CMK (cell line): ENCODE measurements around the gene ZNF761.
A peak's percentile ranks its signal among the peaks of the same experiment; 100 is the strongest.
"Not testable (repeated sequence)": the region's sequence is repeated elsewhere in the genome, so short reads cannot be mapped to it uniquely, and the experiment has no call there.

Source experiments
- DNase-seq: peaks from one replicate; pipeline ENCODE4 v3.0.0-alpha.2; 2010; ENCODE audit warnings: low read depth

ZNF761 gene

DNA sequence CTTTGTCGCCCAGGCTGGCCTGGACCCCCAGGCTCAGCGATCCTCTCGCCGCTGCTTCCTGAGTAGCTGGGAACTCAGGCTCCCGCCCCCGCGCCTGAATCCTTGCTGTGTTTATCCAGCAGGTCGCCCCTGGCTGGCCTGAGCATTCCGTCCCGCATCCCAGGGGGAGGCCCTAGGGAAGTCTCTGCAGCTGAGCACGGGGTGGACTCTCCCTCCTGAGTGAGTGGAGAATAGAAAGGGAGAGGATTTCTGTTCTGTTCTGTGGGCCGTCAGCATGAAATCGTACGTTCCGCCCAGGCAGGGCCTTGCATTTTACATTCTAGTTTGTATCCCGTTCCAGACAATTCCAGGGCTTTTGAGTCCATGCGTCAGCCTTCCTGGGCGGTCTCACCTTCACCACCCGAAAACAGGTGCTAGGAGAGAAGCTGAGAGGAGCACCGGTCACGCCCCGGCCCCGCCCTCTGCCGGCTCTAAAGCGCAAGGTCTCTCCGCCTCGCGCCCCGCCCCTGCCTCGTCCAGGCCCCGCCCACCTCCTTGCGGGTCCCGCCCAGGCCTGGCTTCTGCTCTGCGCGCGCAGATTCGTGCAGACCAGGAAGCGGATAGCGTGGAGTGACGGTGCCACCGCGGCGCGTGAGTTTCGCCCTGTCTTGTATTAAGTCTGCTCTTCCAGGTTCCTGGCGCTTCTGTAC is at the start of gene ZNF761:
Gene ZNF761, plus strand, starts transcription at position 586 of the 689 bp plus-strand sequence. CDS start 15,285 bp downstream, outside the sequence.
- DNase-seq: peak; percentile 89

DNA sequence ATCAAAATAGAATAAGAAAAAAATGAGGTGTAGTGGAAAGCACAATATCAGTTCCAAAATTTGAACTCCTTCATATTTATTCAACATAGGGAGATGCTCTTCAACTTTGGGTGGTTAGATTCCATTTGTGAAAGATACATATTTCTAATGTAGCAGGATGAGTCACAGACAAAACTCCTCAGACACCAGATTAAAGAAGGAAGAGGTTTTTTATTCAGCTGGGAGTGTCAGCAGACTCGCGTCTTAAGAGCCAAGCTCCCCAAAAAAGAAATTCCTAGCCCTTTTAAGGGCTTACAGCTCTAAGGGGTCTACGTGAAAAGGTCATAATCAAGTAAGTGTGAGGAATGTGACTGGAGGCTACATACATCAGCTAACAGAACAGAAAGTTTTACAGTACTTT is 43.6 kb upstream of the ZNF761 start:
- no peak for DNase-seq

DNA sequence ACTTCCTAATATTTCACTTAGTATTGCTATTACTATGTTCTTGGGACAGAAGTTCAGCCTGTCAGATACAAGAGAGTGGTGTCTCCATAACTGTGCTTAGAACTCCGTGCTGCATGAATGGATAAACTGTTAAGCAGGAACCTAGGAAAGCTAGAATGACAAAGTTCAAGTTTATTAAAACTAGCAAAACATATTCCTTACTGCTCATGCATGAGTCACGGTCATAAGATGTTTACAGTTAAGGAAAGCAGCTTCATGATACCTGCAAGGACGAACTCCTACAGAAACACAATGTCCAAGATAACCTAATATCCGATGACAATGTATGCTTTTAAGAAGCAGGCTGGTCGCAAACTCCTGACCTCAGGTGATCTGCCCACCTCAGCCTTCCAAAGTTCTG is 42.9 kb upstream of the ZNF761 start:
- no peak for DNase-seq

DNA sequence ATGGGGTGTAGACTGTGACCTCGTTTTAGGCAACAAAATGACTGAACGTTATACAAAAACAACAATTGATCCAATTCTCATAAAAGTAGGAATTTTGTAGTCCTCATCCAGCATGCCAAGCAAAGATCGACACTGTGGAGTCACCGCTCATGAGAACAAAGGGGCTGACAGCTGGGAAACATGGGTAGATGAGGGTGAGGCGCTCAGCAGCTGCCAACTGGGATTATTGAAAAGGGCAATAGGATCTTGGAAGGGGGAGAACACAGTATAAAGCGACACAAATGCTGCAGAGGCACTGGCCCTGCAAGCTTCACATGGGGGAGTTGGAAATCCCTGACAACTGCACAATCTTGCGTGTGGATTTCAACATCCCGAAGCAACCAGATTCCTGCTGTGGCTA is 42.2 kb upstream of the ZNF761 start:
- DNase-seq: no peak

DNA sequence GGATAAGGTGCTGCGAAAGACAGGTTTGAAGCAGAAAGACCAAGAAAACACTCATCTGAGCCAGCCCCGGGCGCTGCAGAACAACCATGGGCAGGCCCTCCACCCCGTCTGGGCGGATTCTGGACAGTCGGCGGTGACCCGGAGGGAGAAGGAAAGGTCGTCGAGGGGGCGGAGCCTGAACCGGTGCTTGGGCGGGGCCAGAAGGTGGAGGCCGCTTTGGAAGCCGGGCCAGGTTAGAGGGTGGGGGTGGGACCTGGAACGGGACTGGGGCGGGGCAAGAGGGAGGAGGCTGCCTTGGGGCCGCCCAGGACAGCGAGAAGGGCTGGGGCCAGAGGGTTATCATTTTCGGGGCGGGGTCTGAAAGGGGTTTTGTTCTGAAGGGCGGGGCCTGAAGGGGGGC is 41.8 kb upstream of the ZNF761 start:
- no peak for DNase-seq

DNA sequence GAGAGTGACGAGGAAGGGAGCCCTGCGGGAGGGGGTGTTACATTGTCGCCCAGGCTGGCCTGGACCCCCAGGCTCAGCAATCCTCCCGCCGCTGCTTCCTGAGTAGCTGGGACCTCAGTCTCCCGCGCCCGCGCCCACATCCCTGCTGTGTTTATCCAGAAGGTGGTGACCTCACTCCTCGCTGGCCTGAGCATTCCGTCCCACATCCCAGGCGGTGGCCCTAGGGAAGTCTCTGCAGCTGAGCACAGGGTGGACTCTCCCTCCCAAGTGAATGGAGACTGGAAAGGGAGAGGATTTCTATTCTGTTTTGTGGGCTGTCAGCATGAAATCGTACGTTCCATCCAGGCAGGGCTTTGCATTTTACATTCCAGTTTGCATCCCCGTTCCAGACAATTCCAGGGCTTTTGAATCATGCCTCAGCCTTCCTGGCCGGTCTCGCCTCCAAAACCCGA is 37.2 kb upstream of the ZNF761 start:
- DNase-seq: no peak

DNA sequence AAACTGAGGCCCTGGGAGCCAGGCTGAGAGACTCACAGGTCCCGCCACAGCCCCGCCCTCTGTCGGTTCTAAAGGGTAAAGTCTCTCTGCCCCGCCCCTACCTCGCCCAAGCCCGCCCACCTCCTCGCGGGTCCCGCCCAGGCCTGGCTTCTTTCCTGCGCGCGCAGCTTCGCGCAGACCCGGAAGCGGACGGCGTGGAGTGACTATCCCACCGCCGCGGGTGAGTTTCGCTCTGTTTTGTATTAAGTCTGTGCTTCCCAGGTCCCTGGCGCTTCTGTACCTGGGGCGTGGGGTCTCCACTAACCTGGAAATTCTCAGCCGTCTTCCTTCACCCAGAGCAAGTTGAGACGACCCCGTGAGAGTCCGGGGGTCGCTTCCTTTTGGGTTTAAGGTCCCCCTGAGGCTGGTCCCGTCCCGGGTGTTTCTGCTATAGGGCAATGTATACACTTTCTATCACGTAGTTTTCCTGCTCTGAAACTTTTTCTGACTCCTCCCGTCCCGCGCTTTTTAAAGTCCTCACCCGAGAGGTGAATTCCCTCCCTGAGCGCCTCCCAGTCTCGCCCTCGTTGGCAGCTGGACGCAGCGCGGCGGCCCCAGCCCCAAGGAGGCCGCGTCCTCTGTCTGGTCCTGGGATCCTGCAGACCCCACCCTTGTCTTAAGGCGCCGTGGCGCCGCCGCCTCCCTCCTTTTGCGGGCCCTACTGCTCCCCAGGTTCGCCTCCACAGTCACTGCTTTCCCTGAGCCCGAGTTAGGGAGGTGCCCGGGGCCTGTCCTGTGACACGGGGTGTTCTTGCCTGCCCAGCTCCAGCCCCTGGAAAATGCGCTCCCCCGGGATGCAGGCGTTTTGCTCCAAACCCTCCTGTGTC is 36.6 kb upstream of the ZNF761 start, which contains the start of gene ZNF765:
Gene ZNF765, plus strand, starts transcription at position 176 of the 866 bp plus-strand sequence. CDS start 2,867 bp downstream, outside the sequence.
- peak; percentile 84 for DNase-seq

DNA sequence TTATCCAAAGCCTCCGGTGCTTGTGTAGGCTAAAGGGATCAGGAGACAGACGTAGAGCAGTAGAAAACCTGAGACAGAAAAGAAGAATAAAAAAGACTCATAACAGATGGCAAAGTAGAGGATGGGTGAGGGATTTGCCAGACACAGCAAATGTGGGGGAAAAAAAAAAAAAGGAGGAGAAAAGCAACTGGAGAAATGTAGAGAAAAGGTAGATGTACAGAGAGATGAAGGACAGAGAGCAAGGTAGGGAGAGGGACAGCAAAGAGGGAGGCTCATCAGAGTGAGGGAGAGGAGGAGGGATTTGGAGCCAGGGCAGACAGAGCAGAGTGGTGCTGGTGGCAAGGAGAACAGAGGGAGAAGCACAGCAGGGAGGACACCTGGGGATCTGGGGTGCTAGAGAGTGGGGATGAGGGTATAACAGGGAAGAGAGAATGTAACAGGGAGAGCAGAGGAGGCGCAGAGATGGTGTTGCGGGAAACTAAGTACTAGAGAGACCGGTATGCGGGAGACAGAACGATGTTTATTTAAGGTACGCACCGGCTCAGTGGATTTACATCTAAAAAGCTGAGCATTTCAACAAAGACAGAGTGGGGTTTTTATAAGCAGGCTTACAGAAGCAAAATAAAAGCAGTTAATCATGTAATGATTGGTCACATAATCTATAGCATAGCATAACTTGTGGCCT is 35.8 kb upstream of the ZNF761 start:
- not testable (repeated sequence) for DNase-seq

DNA sequence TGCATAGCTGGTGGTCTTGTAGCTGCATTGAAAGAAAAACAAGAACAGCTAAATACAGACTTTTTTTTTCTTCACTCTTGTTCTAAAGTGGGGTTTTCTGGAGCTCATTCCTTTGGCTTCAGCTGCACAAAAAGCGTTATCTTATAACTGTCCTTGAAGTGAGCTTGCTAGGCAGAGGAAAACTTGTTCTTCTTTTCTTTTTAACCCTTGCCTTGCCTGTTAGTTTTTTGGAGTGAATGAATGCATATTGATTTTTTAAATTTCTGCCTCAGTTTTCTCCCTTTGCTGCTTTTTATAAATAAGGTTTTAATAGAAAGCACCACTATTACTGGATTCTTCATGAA is 35.3 kb upstream of the ZNF761 start:
- no peak for DNase-seq

DNA sequence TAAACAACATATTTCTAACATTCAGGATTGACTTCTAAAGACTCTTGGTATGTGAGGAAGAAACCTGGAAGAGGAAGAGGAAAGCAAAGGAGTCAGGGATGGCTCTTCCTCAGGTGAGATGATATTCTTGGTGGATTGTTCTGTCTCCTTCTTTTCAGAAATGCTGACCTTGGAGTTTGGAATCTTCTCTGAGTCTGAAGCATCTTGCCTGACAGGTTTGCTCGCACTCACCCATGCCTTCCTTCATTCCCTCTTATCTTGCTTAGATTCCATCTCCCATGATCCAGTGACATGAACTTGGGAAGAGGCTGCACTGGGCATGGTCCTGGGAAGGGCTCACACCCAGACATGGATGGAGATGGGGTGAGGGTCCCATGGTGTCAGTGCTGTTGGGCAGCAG is 33.9 kb upstream of the ZNF761 start:
- DNase-seq: not testable (repeated sequence)

DNA sequence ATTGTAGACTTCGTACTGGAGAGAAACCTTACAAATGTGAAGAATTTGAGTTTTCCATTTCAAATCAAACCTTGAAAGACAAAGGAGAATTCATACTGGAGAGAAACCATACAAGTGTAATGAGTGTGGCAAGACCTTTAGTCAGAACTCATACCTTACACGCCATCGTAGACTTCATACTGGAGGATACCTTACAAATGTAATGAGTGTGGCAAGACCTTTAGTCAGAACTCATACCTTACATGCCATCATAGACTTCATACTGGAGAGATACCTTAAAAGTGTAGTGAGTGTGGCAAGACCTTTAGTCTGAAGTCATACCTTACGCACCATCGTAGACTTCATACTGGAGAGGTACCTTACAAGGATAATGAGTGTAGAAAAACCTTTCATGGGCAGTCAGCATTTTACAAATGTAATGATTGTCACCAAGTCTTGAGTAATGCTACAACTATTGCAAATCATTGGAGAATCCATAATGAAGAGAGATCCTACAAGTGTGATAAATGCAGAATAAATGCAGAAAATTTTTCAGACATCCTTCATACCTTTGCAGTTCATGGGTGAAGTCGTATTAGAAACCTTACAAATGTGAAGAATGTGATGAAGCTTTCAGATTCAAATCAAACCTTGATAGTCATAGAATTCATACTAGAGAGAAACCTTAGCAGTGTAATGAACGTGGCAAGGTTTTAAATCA is 22.1 kb upstream of the ZNF761 start:
- no peak for DNase-seq

DNA sequence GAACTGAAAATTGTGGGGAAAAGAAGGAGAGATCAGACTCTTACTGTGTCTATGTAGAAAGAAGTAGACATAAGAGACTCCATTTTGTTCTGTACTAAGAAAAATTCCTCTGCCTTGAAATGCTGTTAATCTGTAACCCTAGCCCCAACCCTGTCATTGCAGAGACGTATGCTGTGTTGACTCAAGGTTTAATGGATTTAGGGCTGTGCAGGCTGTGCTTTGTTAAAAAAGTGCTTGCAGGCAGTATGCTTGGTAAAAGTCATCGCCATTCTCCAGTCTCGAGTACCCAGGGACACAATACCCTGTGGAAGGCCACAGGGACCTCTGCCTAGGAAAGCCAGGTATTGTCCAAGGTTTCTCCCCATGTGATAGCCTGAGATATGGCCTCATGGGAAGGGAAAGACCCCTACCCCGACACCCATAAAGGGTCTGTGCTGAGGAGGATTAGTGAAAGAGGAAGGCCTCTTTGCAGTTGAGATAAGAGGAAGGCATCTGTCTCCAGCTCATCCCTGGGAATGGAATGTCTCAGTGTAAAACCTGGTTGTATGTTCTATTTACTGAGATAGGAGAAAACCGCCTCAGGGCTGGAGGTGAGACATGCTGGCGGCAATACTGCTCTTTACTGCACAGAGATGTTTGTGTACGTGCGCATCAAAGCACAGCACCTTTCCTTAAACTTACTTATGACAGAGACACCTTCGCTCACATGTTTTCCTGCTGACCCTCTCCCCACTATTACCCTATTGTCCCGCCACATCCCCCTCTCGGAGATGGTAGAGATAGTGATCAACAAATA is 11.1 kb upstream of the ZNF761 start:
- DNase-seq: not testable (repeated sequence)

DNA sequence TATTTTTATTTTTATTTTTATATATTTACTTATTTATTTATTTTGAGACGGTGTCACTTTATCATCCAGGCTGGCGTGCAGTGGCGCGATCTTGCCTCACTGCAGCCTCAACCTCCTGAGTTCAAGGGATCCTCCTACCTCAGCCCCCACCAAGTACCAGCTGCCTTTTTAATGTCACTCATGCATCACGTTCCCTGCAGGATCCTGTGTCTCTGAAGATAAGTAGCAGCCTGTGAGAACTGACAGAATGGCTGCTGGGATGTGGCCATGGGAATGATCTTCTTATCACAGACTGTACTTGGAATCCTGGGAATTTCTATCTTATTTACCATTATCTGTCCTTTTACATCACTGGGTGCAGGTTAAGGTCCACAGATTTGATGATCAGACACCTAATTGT is 9.2 kb upstream of the ZNF761 start:
- no peak for DNase-seq

DNA sequence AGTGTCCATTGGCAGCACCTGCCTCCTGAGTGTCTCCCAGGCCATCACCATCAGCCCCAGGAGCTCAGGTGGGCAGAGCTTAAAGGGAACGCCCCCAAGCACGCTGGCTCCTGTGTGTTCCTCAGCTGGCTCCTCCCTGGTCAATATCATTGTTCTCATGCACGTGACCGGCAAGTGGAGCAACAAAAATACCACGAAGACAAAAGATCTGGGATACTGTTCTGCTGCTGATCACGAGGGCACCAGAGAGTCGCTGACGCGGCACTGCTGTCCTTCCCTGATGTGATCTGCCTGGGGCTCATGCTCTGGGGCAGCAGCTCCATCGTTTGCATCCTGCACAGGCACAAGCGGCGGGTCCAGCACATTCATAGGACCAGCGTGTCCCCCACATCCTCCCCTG is 8.7 kb upstream of the ZNF761 start:
- DNase-seq: not testable (repeated sequence)

DNA sequence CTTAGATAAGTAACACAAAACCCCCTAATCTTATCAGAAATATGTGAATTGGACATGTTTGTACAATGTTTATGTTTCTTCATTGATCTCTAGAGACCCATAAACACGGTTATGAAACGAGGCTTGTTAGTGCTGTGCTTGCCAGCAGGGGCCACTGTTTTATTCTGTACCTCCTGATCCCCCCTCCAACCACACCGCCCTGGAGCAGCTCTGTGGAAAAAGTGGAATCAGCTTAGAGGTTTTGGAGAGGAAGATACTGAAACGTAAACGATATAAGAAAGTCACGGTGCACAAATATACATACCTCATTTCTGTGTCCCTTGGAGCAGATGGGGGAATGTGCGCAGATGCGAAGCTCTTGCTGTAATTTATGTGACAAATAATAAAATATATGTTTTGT is 8.1 kb upstream of the ZNF761 start:
- not testable (repeated sequence) for DNase-seq

DNA sequence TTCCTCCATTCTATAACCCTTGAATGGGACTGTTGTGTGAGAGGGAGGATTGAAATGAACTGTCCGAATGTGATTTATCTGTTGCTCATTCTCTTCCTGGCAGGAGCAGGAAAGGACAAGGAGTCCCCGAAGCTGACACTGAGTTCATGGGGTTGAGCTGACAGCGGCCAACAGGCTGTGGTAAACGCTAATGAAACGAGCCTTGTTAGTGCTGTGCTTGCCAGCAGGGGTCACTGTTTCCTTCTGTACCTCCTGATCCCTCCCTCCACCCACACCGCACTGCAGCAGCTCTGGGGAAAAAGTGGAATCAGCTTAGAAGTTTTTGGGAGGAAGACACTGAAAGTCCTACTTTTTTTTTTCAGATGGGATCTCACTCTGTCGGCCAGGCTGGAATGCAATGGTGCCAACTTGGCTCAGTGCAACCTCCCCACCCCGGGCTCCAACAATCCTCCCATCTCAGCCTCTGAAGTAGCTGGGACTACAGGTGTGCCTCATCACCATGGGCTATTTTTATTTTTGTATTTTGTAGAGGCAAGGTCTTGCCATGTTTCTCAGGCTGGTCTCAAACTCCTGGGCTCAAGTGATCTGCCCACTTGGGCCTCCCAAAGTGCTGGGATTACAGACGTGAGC is 6.7 kb upstream of the ZNF761 start:
- peak; percentile 77 for DNase-seq

DNA sequence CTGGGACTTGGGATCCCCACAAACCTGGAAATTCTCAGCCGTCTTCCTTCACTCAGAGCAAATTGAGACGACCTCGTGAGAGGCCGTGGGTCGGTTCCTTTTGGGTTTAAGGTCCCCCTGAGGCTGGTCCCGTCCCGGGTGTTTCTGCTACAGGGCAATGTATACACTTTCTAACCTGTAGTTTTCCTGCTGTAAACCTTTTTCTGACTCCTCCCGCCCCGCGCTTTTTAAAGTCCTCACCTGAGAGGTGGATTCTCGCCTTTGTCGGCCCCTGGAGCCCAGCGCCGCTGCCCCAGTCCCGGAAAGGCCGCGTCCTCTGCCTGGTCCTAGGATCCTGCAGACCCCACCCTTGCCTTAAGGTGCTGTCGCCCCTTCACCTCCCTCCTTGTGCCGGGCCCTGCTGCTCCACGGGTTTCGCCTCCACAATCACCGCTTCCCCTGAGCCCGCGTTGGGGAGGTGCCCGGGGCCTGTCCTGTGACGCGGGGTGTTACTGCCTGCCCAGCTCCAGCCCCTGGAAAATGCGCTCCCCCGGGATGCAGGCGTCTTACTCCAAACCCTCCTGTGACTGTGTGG is 391 bp downstream of the ZNF761 start:
- DNase-seq: no peak

DNA sequence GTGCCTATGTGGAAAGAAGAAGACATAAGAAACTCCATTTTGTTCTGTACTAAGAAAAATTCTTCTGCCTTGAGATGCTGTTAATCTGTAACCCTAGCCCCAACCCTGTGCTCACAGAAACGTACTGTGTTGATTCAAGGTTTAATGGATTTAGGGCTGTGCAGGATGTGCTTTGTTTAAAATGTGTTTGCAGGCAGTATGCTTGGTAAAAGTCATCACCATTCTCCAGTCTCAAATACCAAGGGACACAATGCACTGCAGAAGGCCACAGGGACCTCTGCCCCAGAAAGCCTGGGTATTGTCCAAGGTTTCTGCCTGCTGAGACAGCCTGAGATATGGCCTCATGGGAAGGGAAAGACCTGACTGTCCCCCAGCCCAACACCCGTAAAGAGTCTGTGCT is 12.0 kb downstream of the ZNF761 start:
- not testable (repeated sequence) for DNase-seq

DNA sequence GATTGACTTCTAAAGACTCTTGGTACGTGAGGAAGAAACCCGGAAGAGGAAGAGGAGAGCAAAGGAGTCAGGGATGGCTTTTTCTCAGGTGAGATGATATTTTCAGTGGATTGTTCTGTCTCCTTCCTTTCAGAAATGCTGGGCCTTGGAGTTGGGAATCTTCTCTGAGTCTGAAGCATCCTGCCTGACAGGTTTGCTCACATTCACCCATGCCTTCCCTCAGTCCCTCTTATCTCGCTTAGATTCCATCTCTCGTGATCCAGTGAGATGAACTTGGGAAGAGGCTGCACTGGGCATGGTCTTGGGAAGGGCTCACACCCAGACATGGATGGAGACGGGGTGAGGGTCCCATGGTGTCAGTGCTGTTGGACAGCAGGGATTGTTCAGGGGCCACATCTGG is 15.4 kb downstream of the ZNF761 start:
- not testable (repeated sequence) for DNase-seq

DNA sequence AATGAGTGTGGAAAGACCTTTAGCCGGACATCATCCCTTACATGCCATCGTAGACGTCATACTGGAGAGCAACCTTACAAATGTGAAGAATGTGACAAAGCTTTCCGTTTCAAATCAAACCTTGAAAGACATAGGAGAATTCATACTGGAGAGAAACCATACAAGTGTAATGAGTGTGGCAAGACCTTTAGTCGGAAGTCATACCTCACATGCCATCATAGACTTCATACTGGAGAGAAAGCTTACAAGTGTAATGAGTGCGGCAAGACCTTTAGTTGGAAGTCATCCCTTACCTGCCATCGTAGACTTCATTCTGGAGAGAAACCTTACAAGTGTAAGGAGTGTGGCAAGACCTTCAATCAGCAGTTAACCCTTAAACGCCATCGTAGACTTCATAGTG is 24.0 kb downstream of the ZNF761 start:
- DNase-seq: no peak
